Panc1 (cell line): ENCODE results near the gene ATP13A3. TPM values are rescaled to one million over a fixed set of nuclear protein-coding genes. Genes with fewer than 3 reads are reported as not detected.
"Not testable (repeated sequence)": the region's sequence is repeated elsewhere in the genome, so short reads cannot be mapped to it uniquely, and the experiment has no call there.

Experiments used
- ATAC-seq: fragments of 200-7000 bp; cut with Tn5 transposase; 2 replicates; pipeline ENCODE4 v1.9.1; 2020; ENCODE audit warnings: mild to moderate bottlenecking, moderate library complexity
- BruUV-seq: library from RNA; stranded (reverse); fragments of 400-500 nt; replicated peaks from 2 replicates; lab custom pipeline; 2021; lab: Mats Ljungman, UMichigan
- CTCF ChIA-PET: fragments of 300-600 bp; sonication (Branson Sonifier 250); formaldehyde crosslinking; loops from one replicate; lab custom pipeline; 2022; ENCODE audit warnings: antibody characterized with exemption; lab: Charles Lee
- POLR2A ChIA-PET: fragments of 300-600 bp; sonication (Branson Sonifier 250); formaldehyde crosslinking; loops from one replicate; lab custom pipeline; 2022; ENCODE audit warnings: antibody characterized with exemption; lab: Charles Lee
- DNase-seq: peaks from one replicate; pipeline ENCODE4 v3.0.0-alpha.2; 2010; ENCODE audit warnings: low read depth, low spot score
- H3K27ac ChIP-seq: 2 replicates; pipeline ENCODE4 v1.5.1; 2011; ENCODE audit warnings: mild to moderate bottlenecking, low read length, inconsistent platforms
- H3K27me3 ChIP-seq: fragments of 200-500 bp; sonication (Bioruptor generic); 2 replicates; pipeline ENCODE4 v1.6.0; 2014; ENCODE audit warnings: low read length, inconsistent platforms; ENCODE audit not compliant: control insufficient read depth, insufficient read depth
- H3K36me3 ChIP-seq: fragments of 200-500 bp; sonication (Bioruptor generic); 2 replicates; pipeline ENCODE4 v1.5.1; 2014; ENCODE audit warnings: inconsistent platforms, mild to moderate bottlenecking, low read length, moderate library complexity; ENCODE audit not compliant: control insufficient read depth, insufficient read depth
- H3K4me1 ChIP-seq: 2 replicates; pipeline ENCODE4 v1.5.1; 2011; ENCODE audit warnings: inconsistent platforms, mild to moderate bottlenecking, low read length, moderate library complexity; ENCODE audit not compliant: control insufficient read depth, insufficient read depth
- H3K4me3 ChIP-seq, 2 experiments: 2 replicates each; pipeline ENCODE4 v1.5.1; 2011 to 2012; ENCODE audit warnings: low read depth in 2 of 2, low read length in 2 of 2, mild to moderate bottlenecking in 2 of 2, inconsistent platforms in 1 of 2, moderate library complexity in 1 of 2
- H3K9me3 ChIP-seq: fragments of 200-500 bp; sonication (Bioruptor generic); 2 replicates; pipeline ENCODE4 v1.5.1; 2014; ENCODE audit warnings: low read depth, mild to moderate bottlenecking, inconsistent platforms, low read length, moderate library complexity; ENCODE audit not compliant: control insufficient read depth, insufficient read depth
- CTCF ChIP-seq: fragments of 450-650 bp; IDR thresholded peaks from 2 replicates; pipeline ENCODE4 v1.5.1; 2017; ENCODE audit warnings: mild to moderate bottlenecking
- POLR2AphosphoS5 ChIP-seq: IDR thresholded peaks from 2 replicates; pipeline ENCODE4 v1.6.1; 2012; ENCODE audit warnings: mild to moderate bottlenecking, low read depth, low read length, moderate library complexity
- REST ChIP-seq, 2 experiments: IDR thresholded peaks; 2 replicates each; pipeline ENCODE4 v1.6.1; 2011 to 2012; ENCODE audit warnings: low read depth in 2 of 2, control low read depth in 1 of 2, low read length in 1 of 2, mild to moderate bottlenecking in 1 of 2, moderate library complexity in 1 of 2; ENCODE audit not compliant: insufficient read depth in 1 of 2
- SIN3A ChIP-seq: IDR thresholded peaks from 2 replicates; pipeline ENCODE4 v1.6.1; 2012; ENCODE audit warnings: low read depth, mild to moderate bottlenecking, low read length, moderate library complexity, borderline replicate concordance; ENCODE audit not compliant: insufficient read depth
- TCF7L2 ChIP-seq: IDR thresholded peaks from 2 replicates; pipeline ENCODE4 v1.6.1; 2011; ENCODE audit warnings: mild to moderate bottlenecking, low read depth, low read length, inconsistent platforms
- in situ Hi-C: cut with HindIII; loops from 2 replicates; pipeline ENCODE4 v1.10.0; 2016; ENCODE audit warnings: low sequenced_read_pairs, low pct_unique_long_range_greater_than_20kb
- intact Hi-C: fragments of 100-400 bp; cut with micrococcal nuclease; formaldehyde crosslinking; loops from one replicate; pipeline ENCODE4 v1.10.0; 2022; ENCODE audit not compliant: unreplicated experiment
- total RNA-seq: library from RNA; stranded (reverse); gene quantifications from one replicate; pipeline ENCODE4 v1.2.1, GENCODE V29; 2021; ENCODE audit not compliant: unreplicated experiment

The ATP13A3 gene
- total RNA-seq, 1 experiment from 2014 or later, result 169 TPM

DNA sequence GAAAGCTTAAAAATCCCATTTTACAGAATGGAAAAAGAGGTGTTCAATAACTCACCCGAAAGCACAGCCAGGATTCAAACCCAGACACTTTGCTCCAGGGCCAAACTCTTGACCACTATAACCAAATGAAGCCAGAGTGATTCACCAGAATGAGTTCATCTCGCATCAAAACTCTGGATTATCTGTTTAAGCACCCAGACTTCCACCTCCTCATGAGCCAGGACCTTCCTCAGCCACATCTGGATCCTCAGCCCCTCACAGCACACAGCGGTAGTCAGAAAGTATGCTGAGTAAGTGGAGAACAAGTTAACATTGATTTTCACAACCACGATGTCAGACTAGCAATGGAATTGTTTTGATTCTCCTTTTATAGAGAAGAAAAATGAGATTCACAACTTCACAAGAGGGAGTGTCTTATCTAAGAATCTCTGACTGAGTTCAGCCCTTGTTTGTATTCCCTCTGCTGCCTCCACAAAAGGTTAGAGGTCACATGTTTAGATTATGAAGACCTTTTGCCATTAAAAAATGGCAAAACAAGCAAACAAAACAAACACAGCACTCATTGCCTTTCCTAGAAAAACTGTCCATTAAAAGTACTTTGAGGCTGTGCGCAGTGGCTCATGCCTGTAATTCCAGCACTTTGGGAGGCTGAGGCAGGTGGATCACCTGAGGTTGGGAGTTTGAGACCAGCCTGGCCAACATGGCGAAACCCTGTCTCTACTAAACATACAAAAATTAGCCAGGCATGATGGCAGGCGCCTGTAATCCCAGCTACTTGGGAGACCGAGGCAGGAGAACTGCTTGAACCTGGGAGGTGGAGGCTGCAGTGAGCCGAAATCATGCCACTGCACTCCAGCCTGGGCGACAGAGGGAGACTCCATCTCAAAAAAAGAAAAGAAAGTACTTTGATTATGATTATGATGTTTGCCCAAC is 7.5 kb upstream of the ATP13A3 start:
- peaks cover 30% of the 10 kb centered on the region for H3K4me1 ChIP-seq
- H3K27me3 ChIP-seq, BruUV-seq, intact Hi-C loops, H3K36me3 ChIP-seq, H3K4me3 ChIP-seq, in situ Hi-C loops, H3K9me3 ChIP-seq: not testable (repeated sequence)
- peak; percentile 66 for ATAC-seq
- POLR2A ChIA-PET, result interaction anchor here (0.7 kb wide), 1 partner anchor 250 kb away, joined by 3 read pairs; no protein-coding TSS in a partner anchor
- CTCF ChIA-PET, result interaction anchor here (0.5 kb wide), 1 partner anchor 403 kb away, joined by 4 read pairs; no protein-coding TSS in a partner anchor
- peak; percentile 36 for DNase-seq
- TF ChIP-seq TCF7L2 (peak; percentile 55; the same call in 1 of the 2 replicates), POLR2AphosphoS5 (peak; percentile 50; the same call in 1 of the 2 replicates)
- peak overlapping the region; percentile 54; the same call in 1 of the 2 replicates for H3K27ac ChIP-seq

- DNase-seq (no peak), ATAC-seq (no peak)
- in situ Hi-C loops (no loop called here), intact Hi-C loops (no loop called here)
- no peaks in the 10 kb centered on the region for H3K9me3 ChIP-seq
- H3K4me3 ChIP-seq, result no peak overlapping the region
- peaks cover 22% of the 10 kb centered on the region for H3K4me1 ChIP-seq
- ChIA-PET CTCF (no interaction called here), POLR2A (interaction anchor here (0.7 kb wide), 1 partner anchor 24 kb away, joined by 4 read pairs; no protein-coding TSS in a partner anchor)
- BruUV-seq, result no TSS peak
- H3K27me3 ChIP-seq, result no peaks in the 10 kb centered on the region
- no peak for TF ChIP-seq TCF7L2
- no peak for TF ChIP-seq SIN3A
- no peak for TF ChIP-seq CTCF
- no peak for TF ChIP-seq REST (IDR thresholded peaks at IDR 0.05; ENCODE audit: insufficient read depth in 1 of 2, low read depth in 2 of 2, low read length in 1 of 2)
- no peak for TF ChIP-seq POLR2AphosphoS5
- H3K36me3 ChIP-seq, result no peaks in the 10 kb centered on the region
- H3K27ac ChIP-seq, result no peak overlapping the region
These were observed 5.2 kb upstream of the ATP13A3 start for GRCh38 chr3:194492001-194492400.
